Suppressor macrophage treated with lipopolysaccharide for 1 hour (primary cell): ENCODE results near the gene RIPOR2.
A peak's percentile ranks its signal among the peaks of the same experiment; 100 is the strongest.
"Not testable (repeated sequence)": the region's sequence is repeated elsewhere in the genome, so short reads cannot be mapped to it uniquely, and the experiment has no call there.

Source experiments
- DNase-seq, 3 donors: peaks; one replicate each; pipeline ENCODE4 v3.0.0-alpha.2; 2020 to 2022

The RIPOR2 gene

DNA sequence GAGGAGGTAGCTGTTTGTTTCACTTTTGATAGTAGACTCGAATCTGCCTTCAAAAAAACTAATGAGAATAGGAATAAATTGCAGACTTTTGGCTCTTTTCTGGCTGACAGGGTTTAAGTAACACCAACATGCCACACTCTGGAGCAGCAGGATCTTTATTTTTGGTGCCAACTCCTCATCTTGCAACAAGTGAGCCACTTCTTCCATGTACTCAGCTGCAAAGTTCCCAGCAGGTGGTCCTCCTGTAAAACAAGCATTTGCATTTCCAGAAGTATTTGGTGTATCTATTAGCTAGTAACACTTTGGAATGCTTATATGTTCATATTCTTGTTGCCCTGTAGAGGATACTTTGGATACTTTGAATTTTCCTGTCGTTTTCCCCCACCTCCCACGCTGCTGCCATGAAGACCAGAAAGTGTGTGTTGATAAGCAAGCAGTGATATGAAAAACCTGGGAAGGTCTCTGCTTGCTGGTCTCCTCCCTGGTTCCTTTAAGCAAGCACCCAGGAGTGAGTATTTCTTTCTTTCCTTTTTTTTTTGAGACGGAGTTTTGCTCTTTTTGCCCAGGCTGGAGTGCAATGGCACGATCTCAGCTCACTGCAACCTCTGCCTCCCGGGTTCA lies 138.1 kb downstream of the RIPOR2 start:
- DNase-seq, result no peak

DNA sequence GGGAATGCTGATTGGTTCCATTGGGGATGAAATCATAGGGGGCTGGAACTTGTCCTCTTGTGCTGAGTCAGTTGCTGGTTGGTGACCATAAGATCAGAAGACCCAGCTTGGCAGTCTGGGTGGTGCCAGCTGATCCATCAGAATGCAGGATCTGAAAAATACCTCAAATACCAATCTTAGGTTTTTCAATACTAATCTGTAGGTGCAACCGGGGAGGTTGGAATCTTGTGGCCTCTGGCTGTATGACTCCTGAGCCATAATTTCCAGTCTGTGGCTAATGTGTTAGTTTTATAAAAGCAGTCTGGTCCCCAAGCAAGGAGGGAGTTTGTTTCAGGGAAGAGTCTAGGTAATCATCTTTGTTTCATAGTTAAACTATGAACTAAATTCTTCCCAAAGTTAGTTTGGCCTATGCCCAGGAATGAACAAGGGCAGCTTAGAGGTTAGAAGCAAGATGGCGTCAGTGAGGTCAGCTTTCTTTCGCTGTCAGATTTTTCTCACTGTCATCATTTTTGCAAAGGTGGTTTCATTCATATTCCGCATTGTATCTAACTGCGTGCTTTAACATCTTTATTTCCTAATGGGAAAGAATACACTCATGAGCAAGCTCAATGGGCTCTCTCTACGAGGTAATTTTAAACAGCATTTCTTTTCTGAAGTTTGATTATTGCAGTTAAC lies 139.0 kb downstream of the RIPOR2 start:
- peak in 1 of 3 donors; percentile 4 for DNase-seq

DNA sequence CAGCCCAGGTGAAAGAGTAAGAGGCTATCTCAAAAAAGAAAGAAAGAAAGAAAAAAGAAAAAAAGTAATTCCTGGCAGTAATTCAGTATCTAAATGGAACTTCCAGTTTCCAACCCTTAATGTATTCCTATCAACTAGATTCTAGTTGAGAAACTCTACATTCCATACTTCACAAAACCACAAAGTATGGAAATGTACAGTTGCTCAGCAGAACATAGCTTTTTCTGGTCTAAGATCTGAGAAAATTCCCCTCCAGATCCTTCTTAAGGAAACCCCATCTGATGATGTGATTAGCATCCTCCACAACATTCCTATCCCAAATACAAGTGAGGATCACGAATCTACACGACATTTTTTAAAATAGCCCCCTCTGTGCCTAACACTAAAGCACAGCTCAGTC lies 140.7 kb downstream of the RIPOR2 start:
- no peak for DNase-seq

DNA sequence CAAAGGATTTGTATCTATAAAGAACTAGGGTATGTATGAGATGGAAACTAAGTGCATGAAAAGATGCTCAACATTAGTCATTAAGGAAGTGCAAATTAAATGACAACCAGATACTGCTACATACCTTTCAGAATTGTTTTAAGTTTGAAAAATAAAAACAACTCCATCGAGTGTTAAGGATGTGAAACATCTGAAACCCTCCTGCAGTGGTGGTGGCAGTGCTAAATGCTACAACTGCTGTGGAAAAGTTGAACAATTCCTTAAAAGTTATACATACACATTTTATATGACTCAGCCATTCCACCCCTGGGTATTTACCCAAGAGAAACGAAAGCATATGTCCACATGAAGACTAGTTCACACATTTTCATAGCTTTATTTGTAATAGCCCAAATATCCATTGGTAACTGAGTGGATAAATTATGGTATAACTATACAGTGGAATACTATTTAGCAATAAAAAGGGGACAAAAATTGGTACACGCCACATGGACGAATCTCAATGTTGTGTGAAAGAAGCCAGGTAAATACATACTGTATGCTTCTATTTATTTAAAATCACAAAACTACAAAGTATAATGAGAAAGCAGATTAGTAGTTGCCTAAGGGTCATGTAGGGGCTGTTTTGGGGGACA lies 147.6 kb downstream of the RIPOR2 start:
- DNase-seq, result no peak

DNA sequence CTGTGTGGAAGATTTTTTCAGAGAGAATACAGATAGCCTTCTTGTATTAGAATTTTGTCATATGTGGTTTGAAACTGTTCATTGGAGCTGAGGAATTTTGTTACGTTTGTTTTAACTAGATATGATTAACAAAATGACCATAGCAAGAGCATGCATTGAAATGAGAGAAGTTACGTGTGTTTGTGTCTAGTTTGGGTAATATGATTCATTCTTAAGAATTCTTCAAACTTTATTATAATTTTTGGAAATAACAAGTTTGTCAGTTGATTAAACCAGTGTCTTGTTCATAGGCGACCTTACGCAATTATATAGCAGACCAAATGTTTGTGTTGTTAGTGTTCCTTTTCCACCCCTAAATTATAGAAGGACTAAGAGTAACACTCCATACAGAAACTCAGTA lies 155.6 kb downstream of the RIPOR2 start:
- DNase-seq, result no peak

GRCh38 chr6:24779416-24780016 lies 156.2 kb downstream of the RIPOR2 start:
- DNase-seq, result no peak

- no peak for DNase-seq
Observed at GRCh38 chr6:24778878-24779277, 156.9 kb downstream of the RIPOR2 start.

- no peak for DNase-seq
Observed at GRCh38 chr6:24778121-24778520, 157.6 kb downstream of the RIPOR2 start.

DNA sequence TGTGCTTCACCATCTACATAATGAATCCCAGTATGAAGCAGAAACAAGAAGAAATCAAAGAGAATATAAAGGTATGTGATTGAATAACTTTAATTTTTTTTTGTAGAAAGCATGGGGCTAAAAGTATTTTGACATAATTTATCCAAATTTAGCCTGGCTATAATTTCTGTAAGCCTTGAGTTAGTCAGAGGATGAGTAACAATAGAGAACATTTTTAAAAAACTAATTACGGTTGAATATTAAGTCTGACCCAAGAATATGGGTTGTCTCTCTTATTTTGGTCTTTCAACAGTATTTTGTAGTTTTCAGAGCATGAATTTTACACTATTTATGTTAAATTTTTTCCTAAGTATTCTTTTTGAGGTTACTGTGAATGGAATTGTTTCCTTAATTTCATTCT lies 158.5 kb downstream of the RIPOR2 start:
- no peak for DNase-seq

DNA sequence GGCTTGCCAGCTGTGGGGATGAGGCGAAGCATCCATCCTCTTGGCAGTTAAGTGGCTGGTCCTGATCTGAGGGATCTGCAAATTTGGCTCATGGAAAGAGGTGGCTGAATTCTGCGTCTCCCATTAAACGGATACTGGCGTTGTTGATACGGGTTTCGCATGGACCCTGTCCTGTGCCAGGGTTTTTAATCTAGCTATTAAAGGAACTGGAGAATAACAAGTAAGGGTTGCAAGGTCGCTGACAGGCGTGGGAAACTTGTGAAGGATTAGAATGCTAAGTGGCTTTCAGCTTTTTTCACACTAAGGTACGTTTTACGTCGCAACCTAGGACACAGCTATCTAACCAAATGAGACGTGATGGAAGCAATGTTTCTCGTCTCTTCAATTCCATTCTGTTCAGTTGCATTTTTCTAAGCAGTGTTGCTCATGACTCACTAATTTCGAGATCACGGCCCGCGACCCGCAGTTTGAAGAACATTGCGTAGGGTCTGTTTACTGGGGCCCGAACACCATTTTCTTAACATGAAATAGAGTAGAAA lies 160.2 kb downstream of the RIPOR2 start:
- peak; percentile 30 to 45 (median 34) for DNase-seq

DNA sequence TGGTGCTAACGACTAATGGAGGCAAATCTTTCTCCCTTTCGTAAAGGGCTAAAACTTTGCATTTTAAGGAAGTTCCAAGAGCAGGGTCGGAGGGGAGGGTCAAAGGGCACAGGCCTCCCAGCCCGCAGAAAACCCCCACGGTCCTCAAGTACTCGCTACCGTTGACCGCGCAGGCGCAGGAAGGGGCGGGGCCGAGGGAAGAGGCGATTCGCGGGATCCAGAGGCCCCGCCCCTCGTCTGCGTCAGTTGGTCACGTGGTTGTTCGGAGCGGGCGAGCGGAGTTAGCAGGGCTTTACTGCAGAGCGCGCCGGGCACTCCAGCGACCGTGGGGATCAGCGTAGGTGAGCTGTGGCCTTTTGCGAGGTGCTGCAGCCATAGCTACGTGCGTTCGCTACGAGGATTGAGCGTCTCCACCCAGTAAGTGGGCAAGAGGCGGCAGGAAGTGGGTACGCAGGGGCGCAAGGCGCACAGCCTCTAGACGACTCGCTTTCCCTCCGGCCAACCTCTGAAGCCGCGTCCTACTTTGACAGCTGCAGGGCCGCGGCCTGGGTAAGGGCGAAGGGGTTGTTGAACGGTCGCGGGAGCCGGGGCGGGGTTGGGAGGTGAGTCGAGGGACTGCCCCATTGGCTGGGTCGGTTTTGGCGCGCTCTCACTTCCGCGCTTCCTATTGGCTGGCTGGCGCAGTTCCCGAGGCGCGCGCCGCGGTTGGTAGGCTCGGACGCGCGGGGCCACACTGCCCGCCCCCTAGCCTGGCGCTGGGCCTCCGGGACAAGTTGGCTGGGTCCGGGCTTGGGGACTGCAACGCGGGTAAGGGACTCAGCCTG lies 160.9 kb downstream of the RIPOR2 start, which contains the start of gene GMNN:
Gene GMNN (plus strand): TSS at position 242 of the 824 bp plus-strand sequence. CDS start 2,310 bp downstream, outside the sequence.
- DNase-seq, result peak; percentile 99 to 100 (median 99)

- no peak for DNase-seq
Observed at GRCh38 chr6:24768361-24768760, 167.4 kb downstream of the RIPOR2 start.

DNA sequence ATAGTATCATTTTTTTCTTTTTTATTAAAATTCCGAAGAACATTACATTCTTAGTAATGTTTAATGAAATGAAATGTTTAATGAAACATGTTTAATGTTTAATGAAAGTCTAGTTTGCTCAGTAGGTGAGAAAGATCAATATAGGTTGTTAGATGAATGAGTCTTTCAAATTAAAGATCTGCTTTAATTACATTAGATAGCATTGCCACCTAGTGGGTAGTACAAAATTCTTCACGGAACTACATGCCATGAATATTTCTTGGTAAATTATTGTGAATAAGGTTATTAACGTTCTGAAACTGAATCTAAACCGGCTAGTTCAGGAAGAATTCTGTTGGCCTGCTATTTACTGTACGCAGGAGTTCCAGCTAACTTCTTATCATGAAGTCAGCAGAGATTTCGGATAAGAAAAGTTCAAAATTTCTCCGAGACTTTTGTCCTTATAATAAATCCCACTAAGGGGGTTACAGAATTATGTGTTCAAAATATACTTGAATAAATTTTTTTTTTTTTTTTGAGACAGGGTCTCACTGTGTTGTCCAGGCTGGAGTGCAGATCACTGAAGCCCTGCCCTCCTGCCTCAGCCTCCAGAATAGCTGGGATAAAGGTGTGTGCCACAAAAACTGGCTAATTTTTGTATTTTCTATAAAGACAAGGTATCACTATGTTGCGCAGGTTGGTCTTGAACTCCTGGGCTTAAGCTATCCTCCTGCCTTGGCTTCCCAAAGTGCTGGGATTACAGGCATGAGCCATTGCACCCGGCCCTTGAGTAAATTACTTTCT lies 168.9 kb downstream of the RIPOR2 start:
- peak; percentile 56 to 85 (median 84) for DNase-seq

GRCh38 chr6:24765968-24766367 lies 169.8 kb downstream of the RIPOR2 start:
- not testable (repeated sequence) for DNase-seq

DNA sequence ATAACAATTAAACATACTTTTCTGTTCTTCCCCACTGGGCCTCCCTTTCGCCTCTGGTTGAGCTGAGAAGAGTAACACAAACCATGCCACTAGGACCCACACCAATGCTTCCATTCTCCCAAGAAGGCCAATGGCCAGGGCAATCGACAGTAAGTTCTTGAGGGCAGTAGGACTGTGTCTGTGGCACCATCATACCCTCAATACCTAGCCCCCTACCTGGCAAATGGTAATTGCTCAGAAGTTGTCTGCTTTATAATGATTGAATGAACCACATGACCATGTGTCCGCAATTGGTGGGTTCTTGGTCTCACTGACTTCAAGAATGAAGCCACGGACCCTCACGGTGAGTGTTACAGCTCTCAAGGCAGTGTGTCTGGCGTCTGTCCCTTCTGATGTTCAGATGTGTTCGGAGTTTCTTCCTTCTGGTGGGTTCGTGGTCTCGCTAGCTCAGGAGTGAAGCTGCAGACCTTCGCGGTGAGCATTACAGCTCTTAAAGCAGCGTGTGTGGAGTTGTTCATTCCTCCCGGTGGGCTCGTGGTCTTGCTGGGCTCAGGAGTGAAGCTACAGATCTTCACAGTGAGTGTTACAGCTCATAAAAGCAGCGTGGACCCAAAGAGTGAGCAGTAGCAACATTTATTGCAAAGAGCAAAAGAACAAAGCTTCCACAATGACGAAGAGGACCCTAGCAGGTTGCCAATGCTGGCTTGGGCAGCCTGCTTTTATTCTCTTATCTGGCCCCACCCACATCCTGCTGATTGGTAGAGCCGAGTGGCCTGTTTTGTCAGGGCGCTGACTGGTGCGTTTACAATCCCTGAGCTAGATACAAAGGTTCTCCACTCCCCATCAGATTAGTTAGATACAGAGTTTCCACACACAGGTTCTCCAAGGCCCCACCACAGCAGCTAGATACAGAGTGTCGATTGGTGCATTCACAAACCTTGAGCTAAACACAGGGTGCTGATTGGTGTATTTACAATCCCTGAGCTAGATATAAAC lies 170.6 kb downstream of the RIPOR2 start:
- DNase-seq, result not testable (repeated sequence)

DNA sequence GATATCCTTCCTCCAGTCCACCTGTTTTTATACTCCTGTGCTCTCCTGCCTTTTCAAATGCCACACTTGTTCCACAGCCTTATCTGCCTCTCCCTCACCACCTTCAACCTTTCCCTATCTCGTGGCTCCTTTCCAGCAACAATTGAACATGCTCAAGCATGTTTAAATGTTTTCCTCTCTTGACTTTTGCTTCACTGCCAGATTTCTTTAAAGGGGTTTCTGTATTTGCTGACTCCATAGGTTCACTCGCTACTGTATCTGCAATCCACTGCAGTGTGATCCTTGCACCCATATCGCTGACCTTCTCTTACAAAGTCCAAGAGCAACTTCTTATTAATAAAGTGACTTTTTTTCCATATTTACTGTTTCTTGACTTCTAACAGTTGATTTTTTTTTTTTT lies 172.2 kb downstream of the RIPOR2 start:
- no peak for DNase-seq

DNA sequence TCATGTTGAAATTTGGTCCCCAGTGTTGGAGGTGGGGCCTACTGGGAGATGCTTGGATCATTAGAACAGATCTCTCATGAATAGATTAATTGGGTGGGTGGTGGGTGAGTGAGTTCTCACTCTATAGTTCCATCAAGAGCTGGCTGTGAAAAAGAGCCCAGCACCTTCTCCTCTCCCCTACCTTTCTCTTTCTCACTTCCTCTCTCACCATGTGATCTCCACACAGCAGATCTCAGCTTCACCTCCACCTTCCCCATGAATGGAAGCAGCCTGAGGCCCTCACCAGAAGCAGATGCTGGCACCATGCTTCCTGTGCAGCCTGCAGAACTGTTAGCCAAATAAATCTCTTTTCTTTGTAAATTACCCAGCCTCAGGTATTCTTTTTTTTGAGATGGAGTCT lies 173.9 kb downstream of the RIPOR2 start:
- DNase-seq, result no peak

- DNase-seq, result peak in 1 of 3 donors; percentile 18
Observed at GRCh38 chr6:24761193-24761835, 174.4 kb downstream of the RIPOR2 start.

GRCh38 chr6:24760210-24760609 lies 175.6 kb downstream of the RIPOR2 start:
- DNase-seq, result no peak

DNA sequence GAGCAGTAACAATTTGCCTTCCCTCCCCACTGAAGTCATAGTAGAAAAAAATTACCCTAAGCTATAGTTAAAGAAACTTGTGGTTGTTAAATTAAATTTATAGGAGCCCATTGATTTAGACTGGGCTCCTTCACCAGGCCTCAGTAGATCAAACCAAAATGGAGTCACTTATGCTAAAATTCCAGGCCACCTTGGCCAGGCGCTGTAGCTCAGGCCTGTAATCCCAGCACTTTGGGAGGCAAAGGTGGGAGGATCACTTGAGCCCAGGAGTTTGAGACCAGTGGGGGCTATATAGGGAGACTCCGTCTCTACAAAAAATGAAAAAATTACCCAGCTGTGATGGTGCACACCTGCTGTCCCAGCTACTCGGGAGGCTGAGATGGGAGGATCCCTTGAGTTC lies 176.0 kb downstream of the RIPOR2 start:
- DNase-seq, result no peak
